Measurements from ENCODE around the gene ANO9. TPM values are rescaled to one million over a fixed set of nuclear protein-coding genes. Genes with fewer than 3 reads are reported as not detected.
"Not testable (repeated sequence)": the region's sequence is repeated elsewhere in the genome, so short reads cannot be mapped to it uniquely, and the experiment has no call there.

ANO9 gene
- polyA plus RNA-seq, 3 donors from 2014 or later, result 2.3 to 4.4 TPM; not detected in 1

- H3K36me3 Mint-ChIP-seq, result no peaks in the 10 kb centered on the region
- peaks cover 0 to 11% (median 3%) of the 10 kb centered on the region in 3 donors for H3K27me3 Mint-ChIP-seq (ENCODE audit: low read depth in 3 of 3)
- no peak for DNase-seq
- no peak overlapping the region for H3K27ac Mint-ChIP-seq
- peak overlapping the region in 1 of 5 donors; percentile 25 for H3K4me3 Mint-ChIP-seq
- H3K4me1 Mint-ChIP-seq, result peaks cover 5 to 9% of the 10 kb centered on the region in 2 donors
- H3K9me3 Mint-ChIP-seq, result no peaks in the 10 kb centered on the region
Observed at GRCh38 chr11:441043-441417, 781 bp downstream of the ANO9 start.

- DNase-seq, result no peak
- H3K4me1 Mint-ChIP-seq, result peaks cover 5 to 9% of the 10 kb centered on the region in 2 donors
- H3K27me3 Mint-ChIP-seq (ENCODE audit: low read depth in 3 of 3), result peaks cover 0 to 8% (median 3%) of the 10 kb centered on the region in 3 donors
- no peaks in the 10 kb centered on the region for H3K9me3 Mint-ChIP-seq
- H3K4me3 Mint-ChIP-seq, result peak overlapping the region in 1 of 5 donors; percentile 25
- no peaks in the 10 kb centered on the region for H3K36me3 Mint-ChIP-seq
- H3K27ac Mint-ChIP-seq, result no peak overlapping the region
Observed at GRCh38 chr11:440065-441042, 1.5 kb downstream of the ANO9 start.

- H3K9me3 Mint-ChIP-seq, result no peaks in the 10 kb centered on the region
- H3K27me3 Mint-ChIP-seq (ENCODE audit: low read depth in 3 of 3), result peaks cover 0 to 8% (median 1%) of the 10 kb centered on the region in 3 donors
- no peak for DNase-seq
- no peaks in the 10 kb centered on the region for H3K36me3 Mint-ChIP-seq
- H3K4me1 Mint-ChIP-seq, result peaks cover 5 to 9% of the 10 kb centered on the region in 2 donors
- no peak overlapping the region for H3K4me3 Mint-ChIP-seq
- H3K27ac Mint-ChIP-seq, result no peak overlapping the region
Observed at GRCh38 chr11:439315-440064, 2.3 kb downstream of the ANO9 start.

- Mint-ChIP-seq H3K36me3 (no peaks in the 10 kb centered on the region), H3K9me3 (no peaks in the 10 kb centered on the region), H3K27ac (no peak overlapping the region), H3K27me3 (ENCODE audit: low read depth in 3 of 3) (peaks cover 0 to 8% (median 1%) of the 10 kb centered on the region in 3 donors), H3K4me1 (peaks cover 5 to 9% of the 10 kb centered on the region in 2 donors), H3K4me3 (no peak overlapping the region)
- DNase-seq, result no peak
Observed at GRCh38 chr11:438101-438844, 3.5 kb downstream of the ANO9 start.

- Mint-ChIP-seq H3K27me3 (ENCODE audit: low read depth in 3 of 3) (peaks cover 0 to 5% (median 1%) of the 10 kb centered on the region in 3 donors), H3K27ac (no peak overlapping the region), H3K4me1 (peaks cover 5 to 9% of the 10 kb centered on the region in 2 donors), H3K9me3 (no peaks in the 10 kb centered on the region), H3K4me3 (no peak overlapping the region), H3K36me3 (no peaks in the 10 kb centered on the region)
- no peak for DNase-seq
Observed at GRCh38 chr11:437228-437870, 4.5 kb downstream of the ANO9 start.

GRCh38 chr11:434999-435740, 6.6 kb downstream of the ANO9 start:
- not testable (repeated sequence) for H3K36me3 Mint-ChIP-seq; DNase-seq; H3K4me3 Mint-ChIP-seq; H3K4me1 Mint-ChIP-seq; H3K27me3 Mint-ChIP-seq (ENCODE audit: low read depth in 3 of 3); H3K27ac Mint-ChIP-seq; H3K9me3 Mint-ChIP-seq

GRCh38 chr11:434496-434895, 7.3 kb downstream of the ANO9 start:
- Mint-ChIP-seq H3K9me3 (no peaks in the 10 kb centered on the region), H3K4me1 (peaks cover 5 to 8% of the 10 kb centered on the region in 2 donors), H3K27ac (no peak overlapping the region), H3K36me3 (no peaks in the 10 kb centered on the region), H3K4me3 (no peak overlapping the region), H3K27me3 (ENCODE audit: low read depth in 3 of 3) (peaks cover 0 to 5% (median 1%) of the 10 kb centered on the region in 3 donors)
- DNase-seq, result no peak

- peaks cover 1 to 3% of the 10 kb centered on the region in 2 donors for H3K4me1 Mint-ChIP-seq
- no peaks in the 10 kb centered on the region for H3K36me3 Mint-ChIP-seq
- H3K9me3 Mint-ChIP-seq, result no peaks in the 10 kb centered on the region
- H3K27ac Mint-ChIP-seq, result no peak overlapping the region
- H3K4me3 Mint-ChIP-seq, result no peak overlapping the region
- no peak for DNase-seq
- peaks cover under 1 to 5% (median 1%) of the 10 kb centered on the region in 3 donors for H3K27me3 Mint-ChIP-seq (ENCODE audit: low read depth in 3 of 3)
Observed at GRCh38 chr11:433641-434040, 8.2 kb downstream of the ANO9 start.

- DNase-seq, result no peak
- no peak overlapping the region for H3K4me3 Mint-ChIP-seq
- H3K36me3 Mint-ChIP-seq, result no peaks in the 10 kb centered on the region
- H3K9me3 Mint-ChIP-seq, result no peaks in the 10 kb centered on the region
- peaks cover 1 to 5% (median 1%) of the 10 kb centered on the region in 3 donors for H3K27me3 Mint-ChIP-seq (ENCODE audit: low read depth in 3 of 3)
- H3K4me1 Mint-ChIP-seq, result no peaks in the 10 kb centered on the region
- no peak overlapping the region for H3K27ac Mint-ChIP-seq
Observed at GRCh38 chr11:433111-433510, 8.7 kb downstream of the ANO9 start.

GRCh38 chr11:432501-433100, 9.2 kb downstream of the ANO9 start:
- no peak overlapping the region for H3K4me3 Mint-ChIP-seq
- no peak overlapping the region for H3K27ac Mint-ChIP-seq
- H3K27me3 Mint-ChIP-seq (ENCODE audit: low read depth in 3 of 3), result peaks cover 1 to 5% (median 1%) of the 10 kb centered on the region in 3 donors
- DNase-seq, result no peak
- no peaks in the 10 kb centered on the region for H3K4me1 Mint-ChIP-seq
- no peaks in the 10 kb centered on the region for H3K9me3 Mint-ChIP-seq
- no peaks in the 10 kb centered on the region for H3K36me3 Mint-ChIP-seq

GRCh38 chr11:431921-432320, 9.9 kb downstream of the ANO9 start:
- no peaks in the 10 kb centered on the region for H3K36me3 Mint-ChIP-seq
- DNase-seq, result no peak
- H3K4me1 Mint-ChIP-seq, result no peaks in the 10 kb centered on the region
- no peak overlapping the region for H3K27ac Mint-ChIP-seq
- no peak overlapping the region for H3K4me3 Mint-ChIP-seq
- peaks cover 1 to 3% (median 1%) of the 10 kb centered on the region in 3 donors for H3K27me3 Mint-ChIP-seq (ENCODE audit: low read depth in 3 of 3)
- no peaks in the 10 kb centered on the region for H3K9me3 Mint-ChIP-seq

- Mint-ChIP-seq H3K4me1 (no peaks in the 10 kb centered on the region), H3K27me3 (ENCODE audit: low read depth in 3 of 3) (peaks cover 0 to 1% (median 0%) of the 10 kb centered on the region in 3 donors), H3K9me3 (peaks cover 0 to 2% (median under 1%) of the 10 kb centered on the region in 6 donors), H3K36me3 (peaks cover 0 to 4% (median 0%) of the 10 kb centered on the region in 3 donors), H3K27ac (no peak overlapping the region), H3K4me3 (no peak overlapping the region)
- no peak for DNase-seq
Observed at GRCh38 chr11:429931-430456, 11.8 kb downstream of the ANO9 start.

All from immature natural killer cell (primary cell).